Astrocyte of the cerebellum (primary cell): Measurements from ENCODE around the gene TBX6.

ENCODE experiments used
- DNase-seq: peaks from one replicate; pipeline ENCODE4 v3.0.0-alpha.2; 2011; ENCODE audit warnings: low read depth
- H3K4me3 ChIP-seq: 2 replicates; pipeline ENCODE4 v1.5.1; 2011; ENCODE audit warnings: mild to moderate bottlenecking, low read depth, low read length, moderate library complexity
- in situ Hi-C: cut with HindIII; loops from 2 replicates; pipeline ENCODE4 v1.10.0; 2017; ENCODE audit warnings: low sequenced_read_pairs
- TF ChIP-seq, protein P1 (sequence below): IDR thresholded peaks from 2 replicates; pipeline ENCODE4 v1.5.1; 2012; ENCODE audit warnings: low read length, low read depth, moderate library complexity, mild to moderate bottlenecking; ENCODE audit errors: missing control alignments

The TBX6 gene, protein sequence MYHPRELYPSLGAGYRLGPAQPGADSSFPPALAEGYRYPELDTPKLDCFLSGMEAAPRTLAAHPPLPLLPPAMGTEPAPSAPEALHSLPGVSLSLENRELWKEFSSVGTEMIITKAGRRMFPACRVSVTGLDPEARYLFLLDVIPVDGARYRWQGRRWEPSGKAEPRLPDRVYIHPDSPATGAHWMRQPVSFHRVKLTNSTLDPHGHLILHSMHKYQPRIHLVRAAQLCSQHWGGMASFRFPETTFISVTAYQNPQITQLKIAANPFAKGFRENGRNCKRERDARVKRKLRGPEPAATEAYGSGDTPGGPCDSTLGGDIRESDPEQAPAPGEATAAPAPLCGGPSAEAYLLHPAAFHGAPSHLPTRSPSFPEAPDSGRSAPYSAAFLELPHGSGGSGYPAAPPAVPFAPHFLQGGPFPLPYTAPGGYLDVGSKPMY

DNA sequence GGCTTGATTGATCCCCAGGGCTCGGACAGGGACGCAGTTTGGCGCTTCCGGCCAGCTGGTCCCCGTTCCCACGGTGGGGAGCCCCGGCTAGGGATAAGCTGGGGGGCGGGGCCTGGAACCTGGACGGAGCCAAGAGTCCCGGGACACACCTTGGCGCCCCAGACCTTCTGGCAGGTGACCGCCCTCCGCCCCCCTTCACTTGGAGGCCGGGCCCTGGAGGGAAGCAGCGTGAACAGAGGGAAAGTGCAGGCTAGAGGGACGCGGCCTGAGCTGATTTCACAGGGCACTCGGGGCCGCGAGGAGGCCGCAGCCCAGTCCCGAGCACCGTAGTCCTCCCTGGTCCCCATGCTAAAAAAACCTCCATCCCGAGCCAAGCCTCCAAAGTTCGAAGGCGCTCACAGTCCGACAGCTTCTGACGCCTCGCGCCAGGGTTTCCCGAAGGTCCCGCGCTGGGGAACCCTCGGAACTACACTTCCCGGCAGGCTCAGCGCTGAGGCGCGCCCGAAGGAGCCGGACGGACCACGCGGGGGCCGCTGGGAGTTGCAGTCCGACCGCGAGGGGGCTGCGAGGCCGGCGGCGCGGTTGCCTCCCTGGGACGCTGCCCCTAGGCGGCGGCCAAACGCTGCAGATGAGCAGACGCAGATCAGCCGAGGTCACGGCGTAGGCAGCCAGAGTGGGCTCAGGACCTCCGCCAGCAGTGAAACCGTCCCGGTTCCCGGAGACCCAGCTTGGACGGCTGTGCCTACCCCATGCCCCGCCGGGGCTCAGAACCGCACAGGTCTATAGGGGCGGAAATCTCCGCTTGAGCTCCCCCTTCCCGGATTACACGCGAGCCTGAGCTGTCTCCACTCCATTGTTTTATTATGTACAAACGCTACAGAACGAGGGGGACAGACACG, at the start of gene TBX6:
Gene TBX6, minus strand, starts transcription at position 451 of the 899 bp plus-strand sequence. CDS start 731 bp downstream, outside the sequence.
- in situ Hi-C loops, result no loop called here
- peak within 1 kb of the TSS; percentile 40 for H3K4me3 ChIP-seq
- DNase-seq, result peak; percentile 46
- TF ChIP-seq, protein P1, sequence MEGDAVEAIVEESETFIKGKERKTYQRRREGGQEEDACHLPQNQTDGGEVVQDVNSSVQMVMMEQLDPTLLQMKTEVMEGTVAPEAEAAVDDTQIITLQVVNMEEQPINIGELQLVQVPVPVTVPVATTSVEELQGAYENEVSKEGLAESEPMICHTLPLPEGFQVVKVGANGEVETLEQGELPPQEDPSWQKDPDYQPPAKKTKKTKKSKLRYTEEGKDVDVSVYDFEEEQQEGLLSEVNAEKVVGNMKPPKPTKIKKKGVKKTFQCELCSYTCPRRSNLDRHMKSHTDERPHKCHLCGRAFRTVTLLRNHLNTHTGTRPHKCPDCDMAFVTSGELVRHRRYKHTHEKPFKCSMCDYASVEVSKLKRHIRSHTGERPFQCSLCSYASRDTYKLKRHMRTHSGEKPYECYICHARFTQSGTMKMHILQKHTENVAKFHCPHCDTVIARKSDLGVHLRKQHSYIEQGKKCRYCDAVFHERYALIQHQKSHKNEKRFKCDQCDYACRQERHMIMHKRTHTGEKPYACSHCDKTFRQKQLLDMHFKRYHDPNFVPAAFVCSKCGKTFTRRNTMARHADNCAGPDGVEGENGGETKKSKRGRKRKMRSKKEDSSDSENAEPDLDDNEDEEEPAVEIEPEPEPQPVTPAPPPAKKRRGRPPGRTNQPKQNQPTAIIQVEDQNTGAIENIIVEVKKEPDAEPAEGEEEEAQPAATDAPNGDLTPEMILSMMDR, result peak; percentile 67

DNA sequence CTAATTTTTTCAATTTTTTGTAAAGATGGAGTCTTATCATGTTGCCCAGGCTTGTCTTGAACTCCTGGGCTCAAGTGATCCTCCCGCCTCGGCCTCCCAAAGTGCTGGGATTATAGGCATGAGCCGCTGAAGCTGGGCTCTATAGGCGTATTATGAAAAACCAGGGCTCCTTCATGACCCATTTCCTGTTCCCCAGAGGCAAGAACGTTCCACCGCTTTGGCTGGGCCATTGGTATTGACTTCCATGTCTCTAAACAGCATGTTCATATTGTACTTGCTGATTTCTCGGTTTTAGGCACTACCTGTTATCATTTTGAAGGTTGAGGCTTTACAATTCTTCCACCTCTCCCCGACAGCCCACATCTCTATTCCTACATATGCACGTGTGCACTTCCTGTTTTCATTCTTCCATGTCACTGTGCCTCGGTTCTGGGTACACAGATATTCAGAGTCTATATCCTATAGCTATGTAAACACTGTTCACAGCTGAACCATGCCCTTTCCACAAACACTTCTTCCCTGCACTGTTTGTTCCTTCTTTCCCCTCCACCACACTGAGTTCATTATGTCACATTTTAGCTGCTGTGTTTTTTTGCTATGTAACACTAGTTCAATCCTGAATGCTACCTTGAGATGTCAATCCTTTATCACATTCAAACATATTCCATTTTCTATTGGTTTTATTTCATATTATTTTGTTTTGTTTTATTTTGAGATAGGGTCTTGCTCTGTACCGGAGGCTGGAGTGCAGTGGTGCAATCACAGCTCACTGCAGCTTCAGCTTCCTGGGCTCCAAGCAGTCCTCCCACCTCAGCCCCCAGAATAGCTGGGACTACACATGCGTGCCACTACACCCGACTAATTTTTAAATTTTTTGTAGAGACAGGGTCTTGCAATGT, 48.1 kb upstream of the TBX6 start:
- in situ Hi-C loops, result no loop called here

DNA sequence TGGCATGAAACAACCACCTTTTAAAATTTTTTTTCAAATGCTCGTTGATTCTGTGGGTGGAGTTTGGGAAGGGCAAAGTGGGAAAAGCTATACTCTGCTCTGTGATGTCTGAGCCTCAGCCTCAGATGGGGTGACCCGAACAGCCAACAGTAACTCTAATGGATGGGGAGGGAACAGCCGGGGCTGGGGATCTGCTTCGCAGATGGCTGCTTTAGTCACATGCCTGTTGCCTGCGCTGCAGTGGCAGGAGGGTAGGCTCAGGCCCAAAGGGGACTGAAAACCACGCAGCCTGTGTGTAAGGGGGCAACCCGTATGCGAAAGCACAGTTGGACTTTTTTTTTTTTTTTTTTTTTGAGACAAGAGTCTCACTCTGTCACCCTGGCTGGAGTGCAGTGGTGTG, 46.2 kb upstream of the TBX6 start:
- TF ChIP-seq, protein P1, result no peak
- in situ Hi-C loops, result no loop called here
- DNase-seq, result no peak
- no peak overlapping the region for H3K4me3 ChIP-seq

More for the DNA sequence above, 48.1 kb upstream of the TBX6 start:
- TF ChIP-seq, protein P1, result no peak
- no peak for DNase-seq
- H3K4me3 ChIP-seq, result no peak overlapping the region

DNA sequence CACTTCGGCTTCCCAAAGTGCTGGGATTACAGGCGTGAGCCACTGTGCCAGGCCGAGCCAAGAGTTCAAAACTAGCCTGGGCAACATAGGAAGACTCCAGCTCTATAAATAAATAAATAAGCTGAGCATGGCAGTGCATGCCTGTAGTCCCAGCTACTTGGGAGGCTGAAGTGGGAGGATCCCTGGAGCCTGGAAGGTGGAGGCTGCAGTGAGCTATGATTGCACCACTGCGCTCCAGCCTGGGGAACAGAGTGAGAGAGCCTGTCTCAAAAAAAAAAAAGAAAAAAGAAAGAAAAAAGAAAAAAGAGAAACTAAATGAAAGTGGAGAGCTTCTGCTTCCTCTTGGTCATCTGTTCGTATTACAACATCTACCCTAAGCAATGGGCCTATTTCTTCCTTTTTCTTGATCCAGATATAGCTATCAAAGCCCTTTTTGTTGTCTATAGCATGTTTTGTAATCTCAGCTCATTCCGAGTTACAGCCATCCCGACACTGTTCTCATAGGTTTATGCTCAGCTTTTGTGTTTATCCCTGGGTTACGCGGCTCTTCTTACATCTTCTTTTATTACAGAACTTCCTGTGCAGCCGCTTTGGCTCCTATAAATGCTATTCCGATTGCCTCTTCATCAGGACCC, 45.4 kb upstream of the TBX6 start:
- TF ChIP-seq, protein P1, result no peak
- no peak overlapping the region for H3K4me3 ChIP-seq
- in situ Hi-C loops, result no loop called here
- DNase-seq, result no peak

DNA sequence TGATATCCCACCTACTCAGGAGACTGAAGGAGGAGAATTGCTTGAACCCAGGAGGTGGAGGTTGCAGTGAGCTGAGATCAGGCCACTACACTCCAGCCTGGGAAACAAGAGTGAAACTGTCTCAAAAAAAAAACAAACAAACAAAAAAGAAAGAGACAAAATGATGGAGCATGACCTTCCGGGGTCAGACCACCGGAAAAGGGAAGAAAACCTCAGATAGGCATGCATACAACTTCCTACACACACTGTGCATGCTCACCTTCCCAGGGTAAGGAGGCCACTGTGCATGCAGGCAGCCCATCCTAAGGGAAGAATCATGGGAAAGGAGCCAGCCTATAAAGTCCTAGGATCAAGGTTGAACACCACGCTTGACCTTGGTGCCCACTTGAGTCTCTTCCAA, 40.9 kb upstream of the TBX6 start:
- no peak for DNase-seq
- H3K4me3 ChIP-seq, result no peak overlapping the region
- TF ChIP-seq, protein P1, result no peak
- in situ Hi-C loops, result no loop called here
